GM12891 (cell line): ENCODE results near the gene NRG2.

Source experiments
- POLR2A ChIP-seq: IDR thresholded peaks from 2 replicates; pipeline ENCODE4 v1.6.1; 2011; ENCODE audit warnings: low read depth, low read length, control low read depth
- SPI1 ChIP-seq: IDR thresholded peaks from 2 replicates; pipeline ENCODE4 v1.6.1; 2011; ENCODE audit warnings: low read depth, low read length, control low read depth

GRCh38 chr5:139901986-139902385 is 141.1 kb downstream of the NRG2 start:
- TF ChIP-seq SPI1 (no peak), POLR2A (no peak)
